ENCODE measurements around the gene CNTLN.
"Not testable (repeated sequence)": the region's sequence is repeated elsewhere in the genome, so short reads cannot be mapped to it uniquely, and the experiment has no call there.

The CNTLN gene

GRCh38 chr9:17318821-17319320, 184.0 kb downstream of the CNTLN start:
- peak; percentile 3 for DNase-seq (ENCODE audit: low spot score)

GRCh38 chr9:17319864-17320263, 185.0 kb downstream of the CNTLN start:
- no peak for DNase-seq (ENCODE audit: low spot score)

- no peak for DNase-seq (ENCODE audit: low spot score)
Measured at GRCh38 chr9:17322882-17323864, 188.3 kb downstream of the CNTLN start.

GRCh38 chr9:17328331-17328730, 193.5 kb downstream of the CNTLN start:
- DNase-seq (ENCODE audit: low spot score): no peak

GRCh38 chr9:17330097-17330496, 195.3 kb downstream of the CNTLN start:
- DNase-seq (ENCODE audit: low spot score): no peak

DNA sequence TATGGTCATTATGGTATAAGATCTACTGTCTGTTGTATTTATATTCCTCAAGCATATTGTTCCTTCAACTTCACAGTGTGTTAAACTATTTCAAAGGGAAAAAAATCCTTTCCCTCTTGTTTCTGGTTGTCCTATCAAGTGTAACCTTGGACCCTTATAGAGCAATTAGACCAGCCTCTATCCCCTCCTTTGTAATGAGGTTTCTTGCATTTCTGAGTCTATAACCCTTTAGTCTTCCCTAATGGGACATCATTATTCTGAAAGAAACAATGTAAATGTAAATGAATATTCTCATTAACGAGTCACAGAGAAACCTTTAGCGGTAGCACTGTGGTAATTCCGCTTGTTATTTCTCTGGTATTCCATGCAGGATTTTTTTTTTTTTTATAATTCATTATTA, 197.3 kb downstream of the CNTLN start:
- DNase-seq (ENCODE audit: low spot score): no peak

DNA sequence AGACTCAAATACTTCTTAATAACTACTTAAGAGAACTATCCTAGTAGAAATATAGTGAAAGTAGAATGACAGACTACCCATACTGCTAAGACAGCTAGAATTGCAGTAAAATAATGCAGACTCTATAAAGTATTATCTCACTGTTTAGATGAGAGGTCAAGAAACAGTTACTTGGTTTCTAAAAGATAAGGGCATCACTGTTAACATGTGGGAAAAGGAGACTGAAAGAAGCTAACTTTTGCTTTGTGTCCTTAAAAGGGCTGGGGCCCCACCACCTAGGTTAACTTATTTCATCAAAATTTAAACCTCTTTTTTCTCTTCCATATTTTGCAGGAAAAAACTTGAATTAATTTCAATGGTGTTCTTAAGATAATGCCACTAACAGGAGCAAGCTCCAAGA, 204.3 kb downstream of the CNTLN start:
- DNase-seq (ENCODE audit: low spot score): no peak

DNA sequence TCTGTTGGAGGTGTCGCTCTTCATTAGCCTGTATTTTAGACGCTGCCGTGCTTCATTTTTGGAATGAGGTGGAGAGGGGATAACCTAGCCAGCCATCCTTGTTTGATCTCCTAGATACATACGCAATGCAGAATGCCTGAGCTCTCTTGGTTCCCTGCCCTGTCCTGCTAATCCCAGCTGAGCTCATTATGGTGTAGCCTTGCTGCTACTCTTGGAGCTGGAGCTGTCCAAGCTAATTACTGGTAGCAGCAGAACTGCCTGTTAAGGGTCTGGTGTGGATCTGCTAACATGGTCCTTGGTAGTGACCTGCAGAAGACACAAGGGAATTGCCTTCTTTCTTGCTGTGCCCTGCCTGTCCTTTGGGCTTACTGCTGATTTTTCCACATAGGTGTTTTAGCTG, 207.9 kb downstream of the CNTLN start:
- DNase-seq (ENCODE audit: low spot score): no peak

- peak; percentile 27 for DNase-seq (ENCODE audit: low spot score)
Measured at GRCh38 chr9:17349831-17350230, 215.0 kb downstream of the CNTLN start.

DNA sequence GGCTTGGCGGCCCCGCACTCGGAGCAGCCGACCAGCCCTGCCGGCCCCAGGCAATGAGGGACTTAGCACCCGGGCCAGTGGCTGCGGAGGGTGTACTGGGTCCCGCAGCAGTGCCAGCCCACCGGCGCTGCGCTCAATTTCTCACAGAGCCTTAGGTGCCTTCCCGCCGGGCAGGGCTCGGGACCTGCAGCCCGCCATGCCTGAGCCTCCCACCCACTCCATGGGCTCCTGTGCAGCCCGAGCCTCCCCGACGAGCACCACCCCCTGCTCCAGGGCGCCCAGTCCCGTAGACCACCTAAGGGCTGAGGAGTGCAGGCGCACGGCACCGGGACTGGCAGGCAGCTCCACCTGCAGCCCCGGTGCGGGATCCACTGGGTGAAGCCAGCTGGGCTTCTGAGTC, 219.2 kb downstream of the CNTLN start:
- not testable (repeated sequence) for DNase-seq (ENCODE audit: low spot score)

GRCh38 chr9:17361378-17361777, 226.5 kb downstream of the CNTLN start:
- no peak for DNase-seq (ENCODE audit: low spot score)

- no peak for DNase-seq (ENCODE audit: low spot score)
Measured at GRCh38 chr9:17367035-17367434, 232.2 kb downstream of the CNTLN start.

- no peak for DNase-seq (ENCODE audit: low spot score)
Measured at GRCh38 chr9:17380126-17380861, 245.5 kb downstream of the CNTLN start.

GRCh38 chr9:17387565-17387964, 252.7 kb downstream of the CNTLN start:
- no peak for DNase-seq (ENCODE audit: low spot score)

DNA sequence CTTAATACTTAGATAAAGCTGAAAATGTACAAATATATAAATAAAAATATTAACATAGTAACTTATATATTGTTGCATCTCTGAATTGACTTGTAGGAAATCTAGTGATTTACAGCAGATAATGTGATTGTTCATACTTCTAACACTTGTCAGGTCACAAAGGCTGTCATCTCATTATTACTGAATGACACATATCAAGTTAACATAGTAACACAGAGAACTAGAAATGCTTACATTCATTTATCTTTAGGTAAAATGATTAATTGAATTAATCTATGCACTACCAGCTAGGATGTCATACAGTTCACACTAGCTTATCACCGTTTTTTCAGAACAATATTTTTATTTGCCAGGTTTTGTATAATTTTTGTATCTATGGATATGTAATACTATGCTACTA, 254.2 kb downstream of the CNTLN start:
- no peak for DNase-seq (ENCODE audit: low spot score)

GRCh38 chr9:17394881-17395510, 260.2 kb downstream of the CNTLN start:
- no peak for DNase-seq (ENCODE audit: low spot score)

DNA sequence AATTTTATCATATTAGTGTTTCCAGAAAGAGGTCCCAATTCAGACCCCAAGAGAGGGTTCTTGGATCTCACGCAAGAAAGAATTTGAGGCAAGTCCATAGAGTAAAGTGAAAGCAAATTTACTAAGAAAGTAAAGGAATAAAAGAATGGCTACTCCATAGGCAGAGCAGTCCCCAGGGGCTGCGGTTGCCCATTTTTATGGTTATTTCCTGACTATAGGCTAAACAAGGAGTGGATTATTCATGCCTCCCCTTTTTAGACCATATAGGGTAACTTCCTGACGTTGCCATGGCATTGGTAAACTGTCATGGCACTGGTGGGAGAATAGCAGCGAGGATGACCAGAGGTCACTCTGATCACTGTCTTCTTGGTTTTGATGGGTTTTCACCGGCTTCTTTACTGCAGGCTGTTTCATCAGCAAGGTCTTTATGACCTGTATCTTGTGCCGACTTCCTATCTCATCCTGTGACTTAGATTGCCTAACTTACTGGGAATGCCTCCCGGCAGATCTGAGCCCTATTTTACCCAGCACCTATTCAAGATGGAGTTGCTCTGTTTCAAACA, 262.4 kb downstream of the CNTLN start:
- not testable (repeated sequence) for DNase-seq (ENCODE audit: low spot score)

- no peak for DNase-seq (ENCODE audit: low spot score)
Measured at GRCh38 chr9:17398350-17398749, 263.5 kb downstream of the CNTLN start.

- DNase-seq (ENCODE audit: low spot score): no peak
Measured at GRCh38 chr9:17401858-17402257, 267.0 kb downstream of the CNTLN start.

GRCh38 chr9:17402309-17402708, 267.5 kb downstream of the CNTLN start:
- peak; percentile 4 for DNase-seq (ENCODE audit: low spot score)

DNA sequence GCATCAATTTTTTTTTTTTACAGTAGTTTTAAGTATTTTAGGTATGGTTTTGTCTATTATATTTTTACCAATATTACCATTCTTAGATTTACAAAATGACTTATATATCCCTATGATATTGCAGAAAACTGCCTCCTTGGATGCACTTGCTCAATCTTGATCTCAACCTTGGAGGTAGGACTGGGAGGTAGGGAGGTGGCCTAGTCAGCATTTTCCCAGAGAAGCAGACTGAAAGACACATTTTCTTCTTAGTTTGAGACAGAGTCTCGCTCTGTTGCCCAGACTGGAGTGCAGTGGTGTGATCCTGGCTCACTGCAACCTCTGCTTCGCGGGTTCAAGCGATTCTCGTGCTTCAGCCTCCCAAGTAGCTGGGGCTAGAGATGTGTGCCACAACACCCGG, 268.7 kb downstream of the CNTLN start:
- DNase-seq (ENCODE audit: low spot score): no peak

DNA sequence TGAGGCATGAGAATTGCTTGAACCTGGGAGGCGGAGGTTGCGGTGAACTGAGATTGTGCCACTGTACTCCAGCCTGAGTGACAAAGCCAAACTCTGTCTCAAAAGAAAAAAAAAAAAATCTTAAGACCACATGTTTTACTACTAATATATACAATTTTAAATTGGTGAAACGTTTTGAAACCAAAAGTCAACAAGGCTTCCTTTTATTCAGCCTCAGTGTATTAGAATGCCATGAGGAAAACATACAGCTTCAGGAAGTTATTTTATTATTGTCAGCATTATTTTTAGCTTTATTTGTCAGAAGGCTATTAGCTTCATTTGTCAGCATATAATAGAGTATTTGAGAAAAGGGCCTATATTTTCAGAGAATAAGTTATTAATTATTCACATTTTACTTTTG, 280.1 kb downstream of the CNTLN start:
- no peak for DNase-seq (ENCODE audit: low spot score)

Measured in AG08395 (cell line).